ENCODE data around the gene SLC6A11. TPM values are rescaled to one million over a fixed set of nuclear protein-coding genes. Genes with fewer than 3 reads are reported as not detected.

Gene SLC6A11
- total RNA-seq, 4 donors from 2014 or later, result 0.21 to 1.4 TPM; not detected in 2

DNA sequence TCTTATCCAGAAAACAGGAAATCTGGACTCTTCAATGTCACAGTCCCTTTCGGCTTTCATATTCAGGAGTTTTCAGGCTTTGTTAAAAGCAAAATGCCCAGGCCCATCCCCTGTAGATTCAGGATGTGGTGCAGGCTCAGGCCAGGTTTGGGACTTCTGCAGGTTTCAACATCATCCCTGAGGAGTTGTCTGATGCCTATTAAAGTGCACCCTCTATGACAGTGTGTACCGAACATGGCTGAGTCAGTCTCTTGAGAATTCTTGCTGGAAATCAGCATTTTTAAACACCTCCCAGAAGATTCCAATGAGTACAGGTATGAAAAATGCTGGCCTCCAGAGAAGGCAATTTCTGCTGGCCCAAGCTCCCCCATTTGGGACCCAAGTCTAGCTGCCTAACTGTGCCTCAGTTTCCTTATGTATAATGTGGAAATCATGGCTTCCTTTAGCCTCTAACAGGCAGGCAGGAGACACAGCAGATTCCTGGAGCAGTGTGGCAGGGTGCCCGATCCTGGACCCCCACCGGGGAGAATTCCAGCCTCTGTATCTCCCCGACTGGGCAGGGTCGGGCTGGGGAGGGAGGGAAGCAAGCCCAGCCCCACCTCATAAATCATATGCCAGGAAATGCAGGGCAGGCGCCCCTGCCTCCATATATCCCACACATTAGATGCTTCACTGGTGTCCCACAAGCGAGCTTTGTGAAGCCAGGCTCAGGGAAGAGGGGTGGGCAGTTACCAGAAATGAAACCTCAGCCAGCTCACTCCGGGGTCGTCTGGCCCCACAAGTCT lies 44.4 kb upstream of the SLC6A11 start:
- no peak for DNase-seq
- H3K4me3 ChIP-seq, result no peak overlapping the region
- H3K9me3 ChIP-seq, result no peaks in the 10 kb centered on the region
- intact Hi-C loops (cut with DNase I; ENCODE audit: low total_unique reads), result no loop called here
- no peaks in the 10 kb centered on the region for H3K36me3 ChIP-seq
- no peak for TF ChIP-seq POLR2A (IDR thresholded peaks at IDR 0.05)
- TF ChIP-seq, protein P1, sequence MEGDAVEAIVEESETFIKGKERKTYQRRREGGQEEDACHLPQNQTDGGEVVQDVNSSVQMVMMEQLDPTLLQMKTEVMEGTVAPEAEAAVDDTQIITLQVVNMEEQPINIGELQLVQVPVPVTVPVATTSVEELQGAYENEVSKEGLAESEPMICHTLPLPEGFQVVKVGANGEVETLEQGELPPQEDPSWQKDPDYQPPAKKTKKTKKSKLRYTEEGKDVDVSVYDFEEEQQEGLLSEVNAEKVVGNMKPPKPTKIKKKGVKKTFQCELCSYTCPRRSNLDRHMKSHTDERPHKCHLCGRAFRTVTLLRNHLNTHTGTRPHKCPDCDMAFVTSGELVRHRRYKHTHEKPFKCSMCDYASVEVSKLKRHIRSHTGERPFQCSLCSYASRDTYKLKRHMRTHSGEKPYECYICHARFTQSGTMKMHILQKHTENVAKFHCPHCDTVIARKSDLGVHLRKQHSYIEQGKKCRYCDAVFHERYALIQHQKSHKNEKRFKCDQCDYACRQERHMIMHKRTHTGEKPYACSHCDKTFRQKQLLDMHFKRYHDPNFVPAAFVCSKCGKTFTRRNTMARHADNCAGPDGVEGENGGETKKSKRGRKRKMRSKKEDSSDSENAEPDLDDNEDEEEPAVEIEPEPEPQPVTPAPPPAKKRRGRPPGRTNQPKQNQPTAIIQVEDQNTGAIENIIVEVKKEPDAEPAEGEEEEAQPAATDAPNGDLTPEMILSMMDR (IDR thresholded peaks at IDR 0.05), result no peak
- H3K4me1 ChIP-seq, result no peaks in the 10 kb centered on the region
- H3K27me3 ChIP-seq, result no peaks in the 10 kb centered on the region
- no peak overlapping the region for H3K27ac ChIP-seq

DNA sequence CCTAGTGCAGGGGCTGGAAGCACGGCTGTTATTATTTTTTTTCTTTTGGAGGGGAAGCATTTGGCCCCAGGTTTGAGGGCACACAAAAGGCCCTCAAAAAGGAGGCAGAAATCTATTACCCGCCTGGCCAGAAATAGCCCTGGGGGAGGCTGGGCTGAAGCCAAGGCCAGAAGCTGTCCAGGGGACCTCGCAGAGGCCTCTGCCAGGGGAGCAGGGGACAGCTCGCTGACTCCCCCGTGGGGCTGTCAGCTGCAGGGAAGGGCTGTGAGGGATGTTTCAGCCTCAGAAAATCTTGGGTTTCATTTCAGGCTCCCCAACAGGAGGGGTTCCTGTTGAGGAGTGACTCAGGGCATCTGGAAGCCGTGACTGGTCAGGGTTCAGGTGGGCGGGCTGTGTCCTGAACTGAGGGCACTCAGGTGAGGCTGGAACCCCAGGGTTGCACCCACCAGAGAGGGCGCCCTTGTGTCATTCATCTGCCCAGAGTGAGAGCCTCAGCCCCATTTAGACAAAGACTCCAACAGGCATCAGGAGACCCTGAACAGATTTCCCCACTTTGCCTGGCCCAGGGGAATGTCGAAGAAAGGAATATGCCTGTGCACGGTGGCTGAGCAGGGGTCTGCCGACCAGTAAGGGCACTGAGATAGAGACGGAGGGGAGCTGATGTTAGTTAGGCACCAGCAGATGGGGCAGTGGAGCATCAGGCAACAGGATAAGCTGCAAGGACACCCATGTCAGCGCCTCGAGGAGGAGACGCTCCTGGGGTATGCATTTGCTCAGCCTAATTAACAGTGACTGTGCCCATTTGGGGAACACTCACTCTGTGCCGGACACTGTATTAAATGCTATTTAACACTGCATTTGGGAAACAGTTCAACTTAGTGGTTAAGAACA lies 43.5 kb upstream of the SLC6A11 start:
- Histone ChIP-seq H3K4me3 (no peak overlapping the region), H3K27ac (no peak overlapping the region), H3K4me1 (no peaks in the 10 kb centered on the region), H3K9me3 (no peaks in the 10 kb centered on the region), H3K27me3 (no peaks in the 10 kb centered on the region), H3K36me3 (no peaks in the 10 kb centered on the region)
- TF ChIP-seq, protein P1 (IDR thresholded peaks at IDR 0.05), result no peak
- no peak for TF ChIP-seq POLR2A (IDR thresholded peaks at IDR 0.05)
- intact Hi-C loops (cut with DNase I; ENCODE audit: low total_unique reads), result no loop called here
- DNase-seq, result no peak

DNA sequence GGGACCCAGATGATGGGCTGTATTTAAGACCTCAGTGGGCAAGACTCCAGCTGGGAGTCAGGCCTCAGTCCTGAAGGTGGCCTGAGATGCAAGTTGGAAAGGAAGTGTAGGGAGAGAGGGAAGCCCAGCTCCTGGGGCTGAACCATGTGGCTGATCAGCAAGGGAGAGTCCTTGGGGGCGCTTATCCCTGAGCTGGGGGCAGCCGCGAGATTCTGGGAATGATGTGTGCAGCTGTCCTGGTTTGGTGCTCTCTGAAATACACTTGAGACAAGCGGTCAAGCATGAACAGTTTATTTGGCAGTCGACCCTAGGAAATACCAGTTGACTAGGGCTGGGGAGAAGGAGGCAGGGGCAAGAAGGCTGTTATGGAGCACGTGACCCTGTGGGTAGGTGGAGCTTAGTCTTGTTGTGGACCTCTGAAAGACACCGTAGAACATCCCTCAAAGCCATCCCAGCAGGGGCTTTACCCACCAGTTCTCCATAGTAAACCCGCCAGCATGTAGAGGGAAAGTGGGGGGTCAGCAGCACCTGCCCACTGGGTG lies 41.8 kb upstream of the SLC6A11 start:
- H3K4me1 ChIP-seq, result no peaks in the 10 kb centered on the region
- H3K36me3 ChIP-seq, result no peaks in the 10 kb centered on the region
- H3K27me3 ChIP-seq, result no peaks in the 10 kb centered on the region
- TF ChIP-seq, protein P1 (IDR thresholded peaks at IDR 0.05), result no peak
- no peaks in the 10 kb centered on the region for H3K9me3 ChIP-seq
- no peak overlapping the region for H3K27ac ChIP-seq
- DNase-seq, result no peak
- intact Hi-C loops (cut with DNase I; ENCODE audit: low total_unique reads), result no loop called here
- no peak overlapping the region for H3K4me3 ChIP-seq

DNA sequence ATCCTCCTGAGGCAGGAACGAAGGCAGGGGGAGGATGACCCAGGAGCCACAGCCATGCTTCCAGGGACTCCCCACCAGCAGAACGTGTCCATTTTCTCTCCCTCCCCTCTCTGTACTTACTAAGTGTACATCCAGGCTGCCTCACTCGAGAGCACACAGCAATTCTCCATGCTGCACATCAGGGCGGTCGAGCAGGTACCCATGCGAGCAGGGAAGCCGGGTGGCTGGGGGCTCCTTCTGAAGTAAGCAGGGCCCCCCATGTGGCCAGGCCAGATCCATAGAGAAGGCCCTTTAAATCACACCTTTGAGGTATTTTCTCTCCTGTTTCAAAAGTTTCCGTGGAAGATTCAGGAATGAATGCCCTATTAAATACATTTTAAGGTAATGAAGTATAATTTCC lies 41.2 kb upstream of the SLC6A11 start:
- Histone ChIP-seq H3K27ac (no peak overlapping the region), H3K9me3 (no peaks in the 10 kb centered on the region), H3K36me3 (no peaks in the 10 kb centered on the region), H3K4me1 (no peaks in the 10 kb centered on the region), H3K27me3 (no peaks in the 10 kb centered on the region), H3K4me3 (no peak overlapping the region)
- intact Hi-C loops (cut with DNase I; ENCODE audit: low total_unique reads), result no loop called here
- TF ChIP-seq, protein P1 (IDR thresholded peaks at IDR 0.05), result no peak
- TF ChIP-seq POLR2A (IDR thresholded peaks at IDR 0.05), result no peak
- DNase-seq, result no peak

DNA sequence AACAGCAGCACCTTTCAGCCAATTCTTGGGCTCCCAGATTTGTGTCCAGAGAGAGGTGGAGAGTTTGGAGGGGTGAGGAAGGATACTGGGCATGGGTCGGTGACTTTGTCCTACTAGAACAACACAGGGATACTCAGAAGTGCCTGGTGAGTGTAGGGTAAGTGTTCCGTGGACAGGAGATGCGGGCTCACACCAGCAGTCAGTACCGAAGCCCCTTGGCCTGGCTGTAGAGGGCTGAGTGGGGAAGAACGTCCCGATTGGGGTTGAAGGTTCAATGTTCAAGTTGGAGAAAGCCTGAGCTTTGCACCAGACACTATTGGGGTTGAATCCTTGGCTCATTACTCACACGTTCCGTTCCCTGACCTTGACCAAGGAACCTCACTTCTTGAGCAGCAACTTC lies 40.8 kb upstream of the SLC6A11 start:
- intact Hi-C loops (cut with DNase I; ENCODE audit: low total_unique reads), result no loop called here
- H3K27me3 ChIP-seq, result no peaks in the 10 kb centered on the region
- no peaks in the 10 kb centered on the region for H3K4me1 ChIP-seq
- H3K27ac ChIP-seq, result no peak overlapping the region
- DNase-seq, result no peak
- no peak overlapping the region for H3K4me3 ChIP-seq
- H3K36me3 ChIP-seq, result no peaks in the 10 kb centered on the region
- TF ChIP-seq, protein P1 (IDR thresholded peaks at IDR 0.05), result no peak
- TF ChIP-seq POLR2A (IDR thresholded peaks at IDR 0.05), result no peak
- H3K9me3 ChIP-seq, result no peaks in the 10 kb centered on the region

All from uterus (tissue), 4 donors.